ENCODE data around the gene ANGEL1. TPM values are rescaled to one million over a fixed set of nuclear protein-coding genes. Genes with fewer than 3 reads are reported as not detected.

ANGEL1 gene
- total RNA-seq (2022; extraction: Qiagen RNA extraction): 5.9 to 8.5 TPM (median 7.5 TPM) in 5 replicates

GRCh38 chr14:76812422-76813383, at the start of gene ANGEL1:
TSS of gene ANGEL1 (minus strand) at chr14:76812882. CDS start at chr14:76812827, 55 bp downstream.

GRCh38 chr14:76826122-76826521, 13.4 kb upstream of the ANGEL1 start, which contains the start of gene LRRC74A:
TSS of gene LRRC74A (plus strand) at chr14:76826408. CDS start at chr14:76826698, 290 bp downstream.

GRCh38 chr14:76761136-76761959, 51.3 kb downstream of the ANGEL1 start, which contains the start of gene VASH1:
TSS of gene VASH1 (plus strand) at chr14:76761468. CDS start at chr14:76762822, 1,354 bp downstream.

Other genes starting within 250 kb of the ANGEL1 start
- gene VASH1, start 51.4 kb downstream of the ANGEL1 start, total RNA-seq (2022; extraction: Qiagen RNA extraction): 2.8 to 4.3 TPM (median 4.1 TPM) in 5 replicates
- gene LRRC74A, start 13.5 kb upstream of the ANGEL1 start, total RNA-seq (2022; extraction: Qiagen RNA extraction): not detected in 5 replicates
- gene IRF2BPL, start 215.8 kb upstream of the ANGEL1 start, total RNA-seq (2022; extraction: Qiagen RNA extraction): 10.7 to 19.2 TPM (median 16.8 TPM) in 5 replicates

All from A549 treated with dexamethasone at 1 μM for 4 hours (cell line).